ENCODE data around the gene HSPA4. TPM values are rescaled to one million over a fixed set of nuclear protein-coding genes. Genes with fewer than 3 reads are reported as not detected.

The HSPA4 gene
- 75.7 and 75.9 TPM in 2 replicates for polyA plus RNA-seq
- polyA minus RNA-seq = 203 and 218 TPM in 2 replicates

DNA sequence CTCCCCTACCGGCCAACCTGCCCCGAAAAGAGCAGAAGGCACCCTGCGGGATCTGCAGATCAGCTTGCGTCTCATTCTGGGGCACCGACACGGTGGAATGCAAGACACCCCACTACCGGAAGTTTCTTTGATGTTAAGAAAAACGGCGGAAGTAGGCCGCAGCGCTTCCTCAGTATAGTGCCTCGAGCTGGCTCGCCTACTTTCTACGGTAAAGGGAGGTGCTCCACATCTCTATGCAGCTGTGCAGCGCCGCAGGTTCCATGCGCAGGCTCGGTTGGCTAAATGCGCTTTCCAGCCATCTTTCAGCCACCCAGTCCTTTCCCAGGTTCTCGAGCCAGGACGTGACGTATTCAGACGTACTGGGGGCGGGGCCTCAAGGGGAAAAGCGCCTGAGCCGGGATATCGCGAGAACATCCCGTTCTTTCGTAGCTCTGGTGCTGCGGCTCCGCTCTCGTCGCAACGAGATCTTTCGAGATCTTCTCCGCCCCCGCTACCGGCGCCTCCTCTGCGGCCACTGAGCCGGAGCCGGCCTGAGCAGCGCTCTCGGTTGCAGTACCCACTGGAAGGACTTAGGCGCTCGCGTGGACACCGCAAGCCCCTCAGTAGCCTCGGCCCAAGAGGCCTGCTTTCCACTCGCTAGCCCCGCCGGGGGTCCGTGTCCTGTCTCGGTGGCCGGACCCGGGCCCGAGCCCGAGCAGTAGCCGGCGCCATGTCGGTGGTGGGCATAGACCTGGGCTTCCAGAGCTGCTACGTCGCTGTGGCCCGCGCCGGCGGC, at the start of gene HSPA4:
Gene HSPA4 (plus strand): TSS at position 472 of the 775 bp plus-strand sequence. CDS start 238 bp downstream, at position 710.
- Histone ChIP-seq H4K20me1 (ENCODE audit: insufficient read depth) (peaks cover 3% of the 10 kb centered on the region), H3K27me3 (ENCODE audit: insufficient read depth, low read depth, low read length) (no peaks in the 10 kb centered on the region), H2AFZ (ENCODE audit: low read depth, low read length) (peak within 1 kb of the TSS; percentile 86), H3F3A (ENCODE audit: insufficient read depth, low read length, poor library complexity, severe bottlenecking) (peaks cover 4% of the 10 kb centered on the region), H3K9me2 (ENCODE audit: insufficient read depth, low read length) (no peaks in the 10 kb centered on the region), H3K4me3 (ENCODE audit: low read length) (peak within 1 kb of the TSS; percentile 92), H3K27ac (ENCODE audit: low read length) (peak within 1 kb of the TSS; percentile 98), H3K4me2 (ENCODE audit: low read length) (peak within 1 kb of the TSS; percentile 95), H3K9ac (ENCODE audit: low read length) (peak within 1 kb of the TSS; percentile 99), H3K36me3 (ENCODE audit: insufficient read depth, low read length) (no peaks in the 10 kb centered on the region), H3K9me3 (ENCODE audit: low read length) (no peaks in the 10 kb centered on the region), H3K79me2 (replicated peaks; ENCODE audit: insufficient read depth, low read length) (peaks cover 47% of the 10 kb centered on the region)
- no peak for TF ChIP-seq RAD21 (conservative IDR thresholded peaks at IDR 0.05)
- peak; percentile 98 for TF ChIP-seq POLR2AphosphoS5 (IDR thresholded peaks at IDR 0.05)
- no peak for TF ChIP-seq SMC3 (conservative IDR thresholded peaks at IDR 0.05; ENCODE audit: poor library complexity)
- TF ChIP-seq, protein P1, sequence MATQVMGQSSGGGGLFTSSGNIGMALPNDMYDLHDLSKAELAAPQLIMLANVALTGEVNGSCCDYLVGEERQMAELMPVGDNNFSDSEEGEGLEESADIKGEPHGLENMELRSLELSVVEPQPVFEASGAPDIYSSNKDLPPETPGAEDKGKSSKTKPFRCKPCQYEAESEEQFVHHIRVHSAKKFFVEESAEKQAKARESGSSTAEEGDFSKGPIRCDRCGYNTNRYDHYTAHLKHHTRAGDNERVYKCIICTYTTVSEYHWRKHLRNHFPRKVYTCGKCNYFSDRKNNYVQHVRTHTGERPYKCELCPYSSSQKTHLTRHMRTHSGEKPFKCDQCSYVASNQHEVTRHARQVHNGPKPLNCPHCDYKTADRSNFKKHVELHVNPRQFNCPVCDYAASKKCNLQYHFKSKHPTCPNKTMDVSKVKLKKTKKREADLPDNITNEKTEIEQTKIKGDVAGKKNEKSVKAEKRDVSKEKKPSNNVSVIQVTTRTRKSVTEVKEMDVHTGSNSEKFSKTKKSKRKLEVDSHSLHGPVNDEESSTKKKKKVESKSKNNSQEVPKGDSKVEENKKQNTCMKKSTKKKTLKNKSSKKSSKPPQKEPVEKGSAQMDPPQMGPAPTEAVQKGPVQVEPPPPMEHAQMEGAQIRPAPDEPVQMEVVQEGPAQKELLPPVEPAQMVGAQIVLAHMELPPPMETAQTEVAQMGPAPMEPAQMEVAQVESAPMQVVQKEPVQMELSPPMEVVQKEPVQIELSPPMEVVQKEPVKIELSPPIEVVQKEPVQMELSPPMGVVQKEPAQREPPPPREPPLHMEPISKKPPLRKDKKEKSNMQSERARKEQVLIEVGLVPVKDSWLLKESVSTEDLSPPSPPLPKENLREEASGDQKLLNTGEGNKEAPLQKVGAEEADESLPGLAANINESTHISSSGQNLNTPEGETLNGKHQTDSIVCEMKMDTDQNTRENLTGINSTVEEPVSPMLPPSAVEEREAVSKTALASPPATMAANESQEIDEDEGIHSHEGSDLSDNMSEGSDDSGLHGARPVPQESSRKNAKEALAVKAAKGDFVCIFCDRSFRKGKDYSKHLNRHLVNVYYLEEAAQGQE (IDR thresholded peaks at IDR 0.05; ENCODE audit: borderline replicate concordance) = peak; percentile 96
- TF ChIP-seq TAF1 (IDR thresholded peaks at IDR 0.05; ENCODE audit: low read depth) = peak; percentile 99
- TF ChIP-seq EZH2 (IDR thresholded peaks at IDR 0.05; ENCODE audit: borderline replicate concordance, insufficient read depth, low read length, poor library complexity, severe bottlenecking) = no peak
- TF ChIP-seq, protein P2, sequence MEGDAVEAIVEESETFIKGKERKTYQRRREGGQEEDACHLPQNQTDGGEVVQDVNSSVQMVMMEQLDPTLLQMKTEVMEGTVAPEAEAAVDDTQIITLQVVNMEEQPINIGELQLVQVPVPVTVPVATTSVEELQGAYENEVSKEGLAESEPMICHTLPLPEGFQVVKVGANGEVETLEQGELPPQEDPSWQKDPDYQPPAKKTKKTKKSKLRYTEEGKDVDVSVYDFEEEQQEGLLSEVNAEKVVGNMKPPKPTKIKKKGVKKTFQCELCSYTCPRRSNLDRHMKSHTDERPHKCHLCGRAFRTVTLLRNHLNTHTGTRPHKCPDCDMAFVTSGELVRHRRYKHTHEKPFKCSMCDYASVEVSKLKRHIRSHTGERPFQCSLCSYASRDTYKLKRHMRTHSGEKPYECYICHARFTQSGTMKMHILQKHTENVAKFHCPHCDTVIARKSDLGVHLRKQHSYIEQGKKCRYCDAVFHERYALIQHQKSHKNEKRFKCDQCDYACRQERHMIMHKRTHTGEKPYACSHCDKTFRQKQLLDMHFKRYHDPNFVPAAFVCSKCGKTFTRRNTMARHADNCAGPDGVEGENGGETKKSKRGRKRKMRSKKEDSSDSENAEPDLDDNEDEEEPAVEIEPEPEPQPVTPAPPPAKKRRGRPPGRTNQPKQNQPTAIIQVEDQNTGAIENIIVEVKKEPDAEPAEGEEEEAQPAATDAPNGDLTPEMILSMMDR (IDR thresholded peaks at IDR 0.05; ENCODE audit: poor library complexity, severe bottlenecking) = no peak
- TF ChIP-seq EP300 (conservative IDR thresholded peaks at IDR 0.05; ENCODE audit: poor library complexity, severe bottlenecking) = peak; percentile 50
- TF ChIP-seq MXI1 (conservative IDR thresholded peaks at IDR 0.05; ENCODE audit: poor library complexity, severe bottlenecking) = peak; percentile 70

DNA sequence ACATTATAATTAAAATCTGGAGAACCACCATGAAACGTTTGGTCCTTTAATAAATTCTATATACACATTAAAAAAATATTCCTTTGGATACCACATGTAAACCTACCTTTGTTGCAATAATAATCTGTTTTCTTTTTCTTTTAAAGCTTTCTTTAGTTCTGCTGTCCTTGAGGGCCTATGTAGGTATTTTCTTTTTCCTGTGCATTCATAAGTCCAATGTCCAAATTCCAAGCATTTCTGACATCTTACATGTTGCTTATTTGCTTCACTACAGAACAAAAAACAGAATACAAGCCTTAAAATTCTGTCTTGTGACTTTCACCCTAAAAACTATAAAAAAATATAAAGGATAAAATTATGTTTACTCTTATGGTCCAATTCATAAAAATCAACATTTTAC, 45.2 kb upstream of the HSPA4 start:
- Histone ChIP-seq H3K27me3 (ENCODE audit: insufficient read depth, low read depth, low read length) (no peaks in the 10 kb centered on the region), H3K36me3 (ENCODE audit: insufficient read depth, low read length) (no peaks in the 10 kb centered on the region)
- TF ChIP-seq EZH2 (IDR thresholded peaks at IDR 0.05; ENCODE audit: borderline replicate concordance, insufficient read depth, low read length, poor library complexity, severe bottlenecking) = no peak
- TF ChIP-seq SMC3 (conservative IDR thresholded peaks at IDR 0.05; ENCODE audit: poor library complexity) = no peak
- no peak for TF ChIP-seq TAF1 (IDR thresholded peaks at IDR 0.05; ENCODE audit: low read depth)
- no peak for TF ChIP-seq RAD21 (conservative IDR thresholded peaks at IDR 0.05)
- TF ChIP-seq POLR2AphosphoS5 (IDR thresholded peaks at IDR 0.05) = no peak
- TF ChIP-seq MXI1 (conservative IDR thresholded peaks at IDR 0.05; ENCODE audit: poor library complexity, severe bottlenecking) = no peak
- TF ChIP-seq, protein P1 (IDR thresholded peaks at IDR 0.05; ENCODE audit: borderline replicate concordance) = no peak
- TF ChIP-seq, protein P2 (IDR thresholded peaks at IDR 0.05; ENCODE audit: poor library complexity, severe bottlenecking) = no peak
- no peak for TF ChIP-seq EP300 (conservative IDR thresholded peaks at IDR 0.05; ENCODE audit: poor library complexity, severe bottlenecking)

More for the DNA sequence above, 45.2 kb upstream of the HSPA4 start:
- H4K20me1 ChIP-seq (ENCODE audit: insufficient read depth) = no peaks in the 10 kb centered on the region
- H3K9ac ChIP-seq (ENCODE audit: low read length) = no peak overlapping the region
- no peak overlapping the region for H3K4me3 ChIP-seq (ENCODE audit: low read length)
- no peak overlapping the region for H3K4me2 ChIP-seq (ENCODE audit: low read length)
- H2AFZ ChIP-seq (ENCODE audit: low read depth, low read length) = no peak overlapping the region
- H3F3A ChIP-seq (ENCODE audit: insufficient read depth, low read length, poor library complexity, severe bottlenecking) = no peaks in the 10 kb centered on the region
- no peaks in the 10 kb centered on the region for H3K9me3 ChIP-seq (ENCODE audit: low read length)
- H3K9me2 ChIP-seq (ENCODE audit: insufficient read depth, low read length) = no peaks in the 10 kb centered on the region
- H3K27ac ChIP-seq (ENCODE audit: low read length) = no peak overlapping the region
- no peaks in the 10 kb centered on the region for H3K79me2 ChIP-seq (replicated peaks; ENCODE audit: insufficient read depth, low read length)

Data from neural cell (in vitro differentiated cells).